Left lung (tissue), 10 donors: ENCODE data around the gene NUP98. TPM values are rescaled to one million over a fixed set of nuclear protein-coding genes. Genes with fewer than 3 reads are reported as not detected.
A peak's percentile ranks its signal among the peaks of the same experiment; 100 is the strongest.

Source experiments
- ATAC-seq: fragments of 200-7000 bp; cut with Tn5 transposase; one replicate; pipeline ENCODE4 v1.9.1; 2020; ENCODE audit warnings: moderate library complexity
- DNase-seq, 4 donors: peaks; one replicate each; pipeline ENCODE4 v3.0.0-alpha.2; 2013 to 2020
- H3K27ac ChIP-seq, 2 donors: fragments of 200-600 bp; sonication (generic) in 1 of 2; one replicate each; pipeline versions ENCODE4 v1.5.0 to v1.8.0; 2020 to 2021
- H3K27me3 ChIP-seq, 2 donors: fragments of 200-600 bp; sonication (generic) in 1 of 2; one replicate each; pipeline versions ENCODE4 v1.5.0 to v1.8.0; 2020 to 2021
- H3K36me3 ChIP-seq, 2 donors: fragments of 200-600 bp; sonication (generic) in 1 of 2; one replicate each; pipeline versions ENCODE4 v1.5.0 to v1.8.0; 2020 to 2021
- H3K4me1 ChIP-seq, 2 donors: fragments of 200-600 bp; one replicate each; pipeline ENCODE4 v1.8.0; 2021
- H3K4me3 ChIP-seq, 2 donors: fragments of 200-600 bp; sonication (generic) in 1 of 2; one replicate each; pipeline versions ENCODE4 v1.5.0 to v1.8.0; 2020 to 2021; ENCODE audit warnings: mild to moderate bottlenecking in 1 of 2
- H3K9me3 ChIP-seq, 2 donors: fragments of 200-600 bp; sonication (generic) in 1 of 2; one replicate each; pipeline versions ENCODE4 v1.5.0 to v1.8.0; 2020 to 2021
- CTCF ChIP-seq, 2 donors: fragments of 200-600 bp; sonication (generic) in 1 of 2; IDR thresholded peaks; one replicate each; pipeline versions ENCODE4 v1.5.0 to v1.8.0; 2021; ENCODE audit warnings: antibody characterized with exemption in 2 of 2
- intact Hi-C, 2 donors: fragments of 100-400 bp; cut with DNase I; formaldehyde crosslinking; loops; one replicate each; pipeline versions ENCODE4 v1.11.2 to v1.14.2; 2022
- polyA plus RNA-seq, 6 donors: library from polyadenylated mRNA; unstranded; fragments of 120-200 nt; gene quantifications; one replicate each; pipeline ENCODE4 v1.2.1, GENCODE V29; 2013; ENCODE audit not compliant: insufficient read length in 6 of 6
- total RNA-seq, 2 donors: library from RNA; stranded (reverse); fragmentation: NEBNext Ultra II Directional; extraction: Animal tissue kit (Norgen Biotek cat#: 25700); gene quantifications; one replicate each; pipeline ENCODE4 v1.2.1, GENCODE V29; 2021
- donor health status: DM: no; HTN: yes; CAD: no.
- donor health status: DM: no; HTN: no; CAD: no.

The NUP98 gene
- total and polyA plus RNA-seq, 8 donors, result 59.9 to 76.3 (median 66.8) TPM

- intact Hi-C loops, result no loop called here
- H3K27me3 ChIP-seq, result no peaks in the 10 kb centered on the region
- no peaks in the 10 kb centered on the region for H3K9me3 ChIP-seq
- DNase-seq (peak in 2 of 4 donors; percentile 75 to 78), ATAC-seq (peak; percentile 8)
- peak overlapping the region in 1 of 2 donors; percentile 88 for H3K4me3 ChIP-seq
- H3K4me1 ChIP-seq, result peaks cover 39 to 79% of the 10 kb centered on the region in 2 donors
- no peak for TF ChIP-seq CTCF (IDR thresholded peaks at IDR 0.05)
- peaks cover 0 to 19% of the 10 kb centered on the region in 2 donors for H3K36me3 ChIP-seq
- H3K27ac ChIP-seq, result peak overlapping the region; percentile 48 to 99
These were observed 40.4 kb upstream of the NUP98 start for GRCh38 chr11:3837793-3838192.

- no peaks in the 10 kb centered on the region for H3K27me3 ChIP-seq
- DNase-seq, result peak in 2 of 4 donors; percentile 79 to 89
- peak overlapping the region; percentile 48 to 99 for H3K27ac ChIP-seq
- H3K36me3 ChIP-seq, result peaks cover 0 to 19% of the 10 kb centered on the region in 2 donors
- no peak for TF ChIP-seq CTCF (IDR thresholded peaks at IDR 0.05)
- peaks cover 40 to 84% of the 10 kb centered on the region in 2 donors for H3K4me1 ChIP-seq
- peak overlapping the region in 1 of 2 donors; percentile 88 for H3K4me3 ChIP-seq
- ATAC-seq, result no peak
- no peaks in the 10 kb centered on the region for H3K9me3 ChIP-seq
- intact Hi-C loops, result no loop called here
These were observed 39.5 kb upstream of the NUP98 start for GRCh38 chr11:3836903-3837302.

GRCh38 chr11:3835751-3836150 lies 38.4 kb upstream of the NUP98 start:
- Histone ChIP-seq H3K4me1 (peaks cover 44 to 91% of the 10 kb centered on the region in 2 donors), H3K27me3 (no peaks in the 10 kb centered on the region), H3K27ac (peak overlapping the region; percentile 26 to 99), H3K36me3 (peaks cover 0 to 27% of the 10 kb centered on the region in 2 donors), H3K4me3 (peak overlapping the region in 1 of 2 donors; percentile 88), H3K9me3 (no peaks in the 10 kb centered on the region)
- peak; percentile 8 for ATAC-seq
- no peak for TF ChIP-seq CTCF (IDR thresholded peaks at IDR 0.05)
- DNase-seq, result peak in 1 of 4 donors; percentile 68
- intact Hi-C loops, result no loop called here

- Histone ChIP-seq H3K27ac (peak overlapping the region; percentile 50 to 99), H3K36me3 (peaks cover 0 to 36% of the 10 kb centered on the region in 2 donors), H3K4me1 (peaks cover 40 to 99% of the 10 kb centered on the region in 2 donors), H3K4me3 (peak overlapping the region in 1 of 2 donors; percentile 88), H3K9me3 (no peaks in the 10 kb centered on the region), H3K27me3 (no peaks in the 10 kb centered on the region)
- TF ChIP-seq CTCF (IDR thresholded peaks at IDR 0.05), result no peak
- intact Hi-C loops, result no loop called here
- peak in 2 of 4 donors; percentile 78 to 83 for DNase-seq
- ATAC-seq, result peak; percentile 13
These were observed 37.5 kb upstream of the NUP98 start for GRCh38 chr11:3834664-3835461.

- peaks cover 36 to 100% of the 10 kb centered on the region in 2 donors for H3K4me1 ChIP-seq
- DNase-seq (no peak), ATAC-seq (no peak)
- peak overlapping the region; percentile 50 to 99 for H3K27ac ChIP-seq
- intact Hi-C loops, result no loop called here
- peaks cover 0 to 42% of the 10 kb centered on the region in 2 donors for H3K36me3 ChIP-seq
- peak overlapping the region in 1 of 2 donors; percentile 88 for H3K4me3 ChIP-seq
- no peak for TF ChIP-seq CTCF (IDR thresholded peaks at IDR 0.05)
- no peaks in the 10 kb centered on the region for H3K27me3 ChIP-seq
- H3K9me3 ChIP-seq, result no peaks in the 10 kb centered on the region
These were observed 37.0 kb upstream of the NUP98 start for GRCh38 chr11:3834349-3834663.
